HT-29 (cell line): ENCODE data around the gene SLC15A4. TPM values are rescaled to one million over a fixed set of nuclear protein-coding genes. Genes with fewer than 3 reads are reported as not detected.

Experiments used
- DNase-seq: peaks from one replicate; pipeline ENCODE4 v3.0.0-alpha.2; 2015; ENCODE audit warnings: low spot score
- total RNA-seq: library from RNA; depleted of rRNA; stranded (reverse); fragments of >200 nt; shearing (Covaris generic); gene quantifications from 2 replicates; pipeline ENCODE4 v1.2.3, GENCODE V29; 2014

The SLC15A4 gene
- total RNA-seq, 1 experiment from 2014 or later, result 17.9 TPM

DNA sequence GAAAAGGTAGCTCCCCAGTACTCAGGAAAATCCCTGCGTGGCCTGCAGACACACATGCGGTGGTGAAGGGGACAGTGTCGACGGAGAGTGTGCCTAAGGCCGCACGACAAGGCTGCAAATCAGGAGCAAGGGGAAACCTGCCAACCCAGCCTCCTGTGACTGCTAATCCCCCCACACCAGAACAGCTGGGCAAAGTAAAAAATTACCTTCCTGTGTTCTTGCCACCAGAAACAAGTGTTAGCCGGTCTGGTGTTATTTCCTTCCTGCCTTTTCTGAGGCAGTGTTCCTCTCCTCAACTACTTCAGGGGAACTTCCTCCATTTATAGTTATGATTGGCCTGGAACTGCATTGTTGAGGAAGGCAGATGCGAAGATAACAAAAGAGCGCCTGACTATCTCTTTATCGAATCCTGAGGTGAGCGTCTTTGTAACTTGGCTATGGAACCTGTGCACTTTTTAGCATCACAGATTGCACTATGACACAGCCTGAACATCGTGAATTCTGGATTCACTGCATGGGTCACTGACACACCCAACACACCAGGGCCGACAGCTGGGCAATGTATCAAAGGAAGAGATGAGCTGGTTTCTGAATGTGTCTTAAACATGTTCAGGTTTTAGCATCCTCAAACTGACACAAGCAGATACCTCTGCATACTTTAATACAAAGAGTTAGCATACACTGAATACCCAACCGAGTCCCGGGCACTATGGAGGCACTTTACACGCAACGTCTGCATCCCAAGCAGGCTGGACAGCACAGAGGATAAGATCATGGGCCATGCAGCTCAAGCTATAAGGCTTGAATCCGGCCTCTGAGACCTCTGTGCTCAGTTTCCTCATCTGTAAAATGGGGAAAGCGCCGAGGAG is 28.9 kb downstream of the SLC15A4 start:
- no peak for DNase-seq

- DNase-seq, result no peak
Observed at GRCh38 chr12:128793701-128794100, 30.1 kb downstream of the SLC15A4 start.

DNA sequence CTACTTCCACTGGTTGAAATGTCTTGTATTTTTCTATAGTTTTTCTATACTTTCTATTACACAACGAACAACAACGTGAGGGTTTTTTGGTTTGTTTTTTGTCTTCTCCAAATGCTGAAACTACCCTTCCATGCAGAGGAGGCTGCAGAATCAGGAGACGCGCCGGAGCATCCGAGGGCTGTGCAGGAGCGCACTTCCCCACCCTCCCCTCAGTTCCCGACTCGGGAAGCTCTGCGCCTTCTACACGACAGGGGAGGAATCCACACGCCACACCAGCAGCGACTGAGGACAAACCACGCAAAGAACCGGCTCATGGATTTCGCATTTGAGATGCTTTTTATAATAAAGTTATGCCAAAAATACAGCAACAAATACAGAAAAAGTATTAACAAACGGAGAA is 30.9 kb downstream of the SLC15A4 start:
- DNase-seq, result no peak

DNA sequence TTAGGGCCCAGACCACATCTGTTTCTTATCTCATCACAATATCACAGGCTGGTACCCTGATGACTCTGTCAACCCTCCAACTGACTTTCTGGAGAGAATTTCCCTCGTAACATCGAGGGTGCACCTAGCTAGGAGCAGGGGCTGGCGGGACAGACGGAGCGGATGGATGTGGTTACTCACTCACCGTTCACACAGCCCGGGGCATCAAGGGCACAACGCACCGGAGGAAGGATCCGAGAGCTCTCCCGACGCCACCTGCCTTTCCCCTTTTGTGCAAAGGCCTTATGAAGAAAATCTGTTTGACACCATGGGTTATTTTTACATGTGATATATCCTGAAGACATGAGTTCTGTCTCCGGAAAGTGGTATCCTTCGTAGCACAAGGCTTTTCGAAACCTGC is 31.4 kb downstream of the SLC15A4 start:
- no peak for DNase-seq

DNA sequence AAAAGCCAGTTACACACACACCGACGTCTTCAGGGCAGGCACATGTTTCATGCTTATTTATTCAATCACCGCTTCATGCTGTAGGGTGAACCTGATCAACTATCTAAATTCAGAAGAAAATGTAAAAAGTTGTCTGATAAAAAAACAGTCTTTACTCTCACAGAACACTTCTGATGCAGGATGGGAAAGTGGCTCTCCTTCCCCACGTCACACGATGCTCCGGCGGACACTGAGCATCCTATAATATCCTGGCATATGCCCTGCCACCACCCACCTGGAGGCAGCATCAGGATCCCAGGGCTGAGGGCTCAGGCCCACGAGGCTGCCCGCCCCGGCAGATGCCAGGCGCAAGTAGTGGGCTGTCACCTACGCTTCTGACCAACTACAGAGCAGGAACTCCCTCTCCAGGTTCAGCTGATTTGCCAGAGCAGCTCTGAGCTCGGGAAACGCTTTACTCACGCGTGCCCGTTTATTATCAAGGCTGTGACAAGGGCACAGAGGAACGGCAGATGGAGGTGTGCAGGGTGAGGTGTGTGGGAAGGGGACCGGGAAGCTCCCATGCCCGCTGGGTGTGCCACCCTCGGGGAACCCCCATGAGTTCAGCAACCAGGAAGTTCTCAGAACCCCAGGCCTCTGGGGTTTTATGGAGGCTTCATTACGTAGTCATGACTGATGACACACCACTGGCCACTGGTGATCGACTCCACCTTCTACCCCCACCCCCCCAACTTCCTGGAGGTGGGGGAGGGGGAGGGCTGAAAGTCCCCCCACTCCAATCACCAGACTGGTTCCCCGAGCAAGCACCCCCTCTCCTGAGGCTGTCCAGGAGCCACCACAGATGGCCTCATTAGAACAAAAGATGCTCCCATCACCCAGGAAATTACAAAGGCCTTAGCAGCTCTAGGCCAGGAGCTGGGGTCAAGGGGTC is 32.1 kb downstream of the SLC15A4 start:
- no peak for DNase-seq

GRCh38 chr12:128790653-128791373 is 32.9 kb downstream of the SLC15A4 start:
- no peak for DNase-seq

DNA sequence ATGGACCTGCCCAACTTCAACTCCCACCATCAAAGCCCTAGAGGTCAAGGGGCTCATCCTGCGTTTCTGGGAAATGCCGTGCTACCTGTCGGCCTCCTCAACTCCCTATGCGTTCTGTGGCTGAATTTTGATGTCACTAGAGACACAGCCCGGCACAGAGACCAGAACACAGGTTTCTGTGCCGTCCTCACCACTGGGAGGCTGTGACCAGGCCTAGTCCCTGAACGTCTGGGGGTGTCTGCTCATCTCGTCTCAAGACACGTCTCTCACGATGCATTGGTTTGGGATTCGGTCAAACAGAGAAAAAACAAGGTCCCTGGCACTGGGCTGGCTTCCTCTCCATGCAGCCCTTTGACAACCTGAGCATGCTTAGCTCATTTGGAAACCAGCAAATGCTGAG is 33.5 kb downstream of the SLC15A4 start:
- no peak for DNase-seq

GRCh38 chr12:128789356-128789929 is 34.3 kb downstream of the SLC15A4 start:
- no peak for DNase-seq

GRCh38 chr12:128787827-128788226 is 35.9 kb downstream of the SLC15A4 start:
- no peak for DNase-seq

DNA sequence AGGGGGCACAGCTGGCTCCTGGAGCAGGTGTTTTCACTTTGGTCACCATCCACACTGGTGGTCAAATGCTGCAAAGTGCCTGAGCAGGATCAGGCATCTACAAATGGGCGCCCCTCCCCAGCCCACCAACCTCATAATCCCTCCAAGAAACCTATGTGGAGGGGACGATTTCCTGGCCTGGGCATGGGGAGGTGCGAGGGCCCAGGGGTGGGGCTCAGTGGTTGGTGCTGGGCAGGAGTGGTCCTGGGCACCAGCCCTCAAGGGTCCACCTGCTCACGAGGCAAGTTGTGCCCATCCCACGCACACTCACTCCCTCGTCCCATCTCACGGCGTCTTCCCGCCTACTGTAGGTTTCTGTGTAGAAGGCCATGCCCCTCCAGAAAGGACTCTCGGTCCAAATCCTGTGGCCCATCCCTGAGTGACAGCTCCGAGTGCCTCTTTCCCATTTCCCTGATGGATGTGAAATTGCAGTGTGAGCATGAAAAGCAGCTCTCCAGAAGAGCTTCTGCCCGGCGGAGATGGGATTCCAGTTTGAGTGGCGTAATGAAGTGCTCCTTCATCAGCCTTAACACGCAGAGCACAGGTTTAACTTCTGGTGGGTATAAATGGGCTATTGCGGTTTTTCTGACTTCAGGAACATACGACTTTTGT is 36.9 kb downstream of the SLC15A4 start:
- DNase-seq, result no peak

DNA sequence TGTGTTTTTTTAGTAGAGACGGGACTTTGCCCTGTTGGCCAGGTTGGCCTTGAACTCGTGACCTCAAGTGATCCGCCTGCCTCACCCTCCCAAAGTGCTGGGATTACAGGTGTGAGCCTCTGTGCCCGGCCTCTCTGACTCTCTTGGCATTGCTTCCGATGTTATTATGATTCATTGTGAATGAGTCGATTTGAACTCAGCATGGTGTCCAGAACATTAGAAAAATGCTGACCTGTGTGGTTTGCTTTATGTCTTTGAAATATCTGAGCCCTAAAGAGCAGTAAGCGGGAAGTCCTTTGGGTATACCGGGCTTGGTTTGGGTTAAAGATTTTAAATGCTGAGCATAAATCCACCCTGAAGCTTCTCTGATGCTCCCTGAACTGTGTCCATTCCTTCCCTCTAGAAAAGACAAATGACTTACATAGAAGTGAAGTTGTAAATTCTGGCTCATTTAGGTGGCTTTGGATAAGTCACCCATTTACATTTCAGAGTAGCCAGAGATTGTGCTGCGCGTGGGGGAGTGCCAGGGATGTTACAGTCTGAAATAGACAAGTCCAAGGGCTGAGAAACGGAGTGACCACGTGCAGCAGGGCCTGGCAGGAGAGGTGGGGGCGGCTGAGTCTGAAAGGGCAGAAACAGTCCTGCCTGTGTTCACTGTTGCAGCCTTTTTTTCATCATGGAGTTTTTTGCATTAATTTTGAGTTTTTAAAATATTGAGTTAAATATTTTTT is 39.6 kb downstream of the SLC15A4 start:
- DNase-seq, result no peak

DNA sequence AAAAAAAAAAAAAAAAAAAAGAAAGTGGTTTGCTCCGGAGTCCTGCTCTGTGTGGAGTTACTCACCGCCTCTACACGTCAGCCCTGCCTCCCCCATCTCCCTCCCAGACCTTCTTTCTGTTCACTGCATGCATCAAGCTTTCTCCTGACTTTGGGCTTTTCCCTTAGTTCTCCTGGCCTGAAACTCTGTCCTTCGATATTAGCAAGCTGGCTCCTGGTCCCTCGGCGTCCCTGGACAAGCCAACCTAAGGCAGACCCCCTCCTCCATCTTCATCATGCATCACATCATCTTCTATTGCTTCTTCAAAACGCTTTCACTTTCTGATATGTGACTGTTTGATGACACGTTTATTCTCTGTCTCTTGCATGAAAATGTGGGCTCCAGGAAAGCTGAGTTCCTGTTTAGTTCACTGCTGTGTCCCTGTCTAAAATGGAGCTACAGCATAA is 40.6 kb downstream of the SLC15A4 start:
- no peak for DNase-seq

GRCh38 chr12:128779901-128780300 is 43.9 kb downstream of the SLC15A4 start:
- no peak for DNase-seq

DNA sequence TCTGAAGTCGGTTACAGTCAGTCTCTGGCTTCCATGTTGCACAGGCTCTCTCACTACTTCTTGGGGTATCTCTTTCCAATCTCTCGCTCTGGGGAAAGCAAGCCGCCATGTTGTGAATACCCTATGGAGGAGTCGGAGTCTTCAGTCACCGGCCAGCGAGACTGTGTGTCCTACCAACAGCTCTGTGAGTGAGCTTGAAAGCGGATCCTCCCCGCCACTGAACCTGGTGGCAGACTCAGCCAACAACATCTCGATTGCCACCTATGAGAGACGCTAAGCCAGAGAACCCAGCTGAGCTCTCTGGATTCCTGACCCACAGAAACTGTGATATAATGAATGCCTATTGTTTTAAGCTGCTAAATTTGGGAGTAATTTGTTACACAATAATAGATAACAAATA is 51.5 kb downstream of the SLC15A4 start:
- no peak for DNase-seq

GRCh38 chr12:128771681-128772080 is 52.1 kb downstream of the SLC15A4 start:
- DNase-seq, result no peak

GRCh38 chr12:128767518-128767917 is 56.2 kb downstream of the SLC15A4 start:
- DNase-seq, result no peak

GRCh38 chr12:128766738-128767501 is 56.8 kb downstream of the SLC15A4 start:
- DNase-seq, result no peak

GRCh38 chr12:128763395-128763794 is 60.4 kb downstream of the SLC15A4 start:
- DNase-seq, result no peak

DNA sequence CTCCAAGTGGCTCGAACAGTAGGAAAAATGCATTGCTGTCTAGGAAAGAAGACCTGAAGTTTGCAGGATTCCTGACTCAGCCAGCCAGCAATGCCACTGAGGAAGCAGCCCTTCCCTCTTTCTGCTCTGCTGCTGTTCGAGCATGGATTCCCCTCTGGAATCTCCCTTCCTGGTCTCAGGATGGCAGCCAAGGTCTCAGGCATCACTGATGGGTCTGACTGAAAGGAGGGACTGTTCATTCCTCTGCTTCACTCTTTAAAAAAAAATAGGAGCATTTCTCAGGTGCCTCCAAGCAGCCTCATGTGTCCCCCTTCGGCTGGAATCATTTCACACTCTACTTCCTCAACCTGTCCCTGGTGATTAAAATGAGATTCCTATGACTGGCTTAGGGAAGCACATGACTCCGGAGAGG is 62.4 kb downstream of the SLC15A4 start:
- DNase-seq, result no peak
